ENCODE data around the gene FRRS1. TPM values are rescaled to one million over a fixed set of nuclear protein-coding genes. Genes with fewer than 3 reads are reported as not detected.

The FRRS1 gene
- polyA plus RNA-seq, 3 donors = 0.61 to 2.1 (median 2.1) TPM

GRCh38 chr1:99768524-99769245, 2.2 kb upstream of the FRRS1 start:
- no peaks in the 10 kb centered on the region for H3K79me2 ChIP-seq (ENCODE audit: insufficient read depth, low read length)
- no peak overlapping the region for H3K4me2 ChIP-seq (replicated peaks; ENCODE audit: extremely low read depth, low read length, poor library complexity, severe bottlenecking)
- no peak overlapping the region for H3K9ac ChIP-seq (ENCODE audit: insufficient read depth, low read length, poor library complexity, severe bottlenecking)
- Mint-ChIP-seq H3K9me3 (no peaks in the 10 kb centered on the region), H3K36me3 (peaks cover 0 to 2% of the 10 kb centered on the region in 2 donors), H3K4me1 (peaks cover 27% of the 10 kb centered on the region), H3K4me3 (no peak overlapping the region), H3K27ac (peak overlapping the region in 2 of 7 donors; percentile 18 to 57), H3K27me3 (ENCODE audit: low read depth in 3 of 3) (peaks cover 0 to 5% (median 0%) of the 10 kb centered on the region in 3 donors)
- no peaks in the 10 kb centered on the region for H4K20me1 ChIP-seq (ENCODE audit: insufficient read depth, low read length)
- TF ChIP-seq, protein P1, sequence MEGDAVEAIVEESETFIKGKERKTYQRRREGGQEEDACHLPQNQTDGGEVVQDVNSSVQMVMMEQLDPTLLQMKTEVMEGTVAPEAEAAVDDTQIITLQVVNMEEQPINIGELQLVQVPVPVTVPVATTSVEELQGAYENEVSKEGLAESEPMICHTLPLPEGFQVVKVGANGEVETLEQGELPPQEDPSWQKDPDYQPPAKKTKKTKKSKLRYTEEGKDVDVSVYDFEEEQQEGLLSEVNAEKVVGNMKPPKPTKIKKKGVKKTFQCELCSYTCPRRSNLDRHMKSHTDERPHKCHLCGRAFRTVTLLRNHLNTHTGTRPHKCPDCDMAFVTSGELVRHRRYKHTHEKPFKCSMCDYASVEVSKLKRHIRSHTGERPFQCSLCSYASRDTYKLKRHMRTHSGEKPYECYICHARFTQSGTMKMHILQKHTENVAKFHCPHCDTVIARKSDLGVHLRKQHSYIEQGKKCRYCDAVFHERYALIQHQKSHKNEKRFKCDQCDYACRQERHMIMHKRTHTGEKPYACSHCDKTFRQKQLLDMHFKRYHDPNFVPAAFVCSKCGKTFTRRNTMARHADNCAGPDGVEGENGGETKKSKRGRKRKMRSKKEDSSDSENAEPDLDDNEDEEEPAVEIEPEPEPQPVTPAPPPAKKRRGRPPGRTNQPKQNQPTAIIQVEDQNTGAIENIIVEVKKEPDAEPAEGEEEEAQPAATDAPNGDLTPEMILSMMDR (IDR thresholded peaks at IDR 0.05) = no peak
- no CpG with 5 or more reads among the region's 6 CpGs for WGBS (ENCODE audit: insufficient coverage)
- no peaks in the 10 kb centered on the region for H3K36me3 ChIP-seq (replicated peaks in 1 of 2; ENCODE audit: control insufficient read depth in 1 of 2, insufficient read depth in 2 of 2, low read length in 2 of 2)
- peaks cover 3 to 12% of the 10 kb centered on the region in 2 donors for H3K4me1 ChIP-seq (ENCODE audit: control insufficient read depth in 1 of 2, insufficient read depth in 2 of 2, low read length in 2 of 2)
- H3K27me3 ChIP-seq (ENCODE audit: control insufficient read depth in 2 of 2, insufficient read depth in 2 of 2, low read length in 2 of 2) = no peaks in the 10 kb centered on the region
- no peak overlapping the region for H3K27ac ChIP-seq (ENCODE audit: low read depth in 1 of 2, low read length in 2 of 2)
- no peaks in the 10 kb centered on the region for H3K9me3 ChIP-seq (replicated peaks in 1 of 2; ENCODE audit: control insufficient read depth in 1 of 2, insufficient read depth in 1 of 2, low read length in 2 of 2)
- no peak for DNase-seq
- intact Hi-C loops (cut with micrococcal nuclease) = no loop called here
- H2AFZ ChIP-seq (ENCODE audit: insufficient read depth, low read depth, low read length, poor library complexity, severe bottlenecking) = no peak overlapping the region
- H3K4me3 ChIP-seq (replicated peaks in 1 of 3; ENCODE audit: low read depth in 2 of 3, low read length in 3 of 3) = no peak overlapping the region

DNA sequence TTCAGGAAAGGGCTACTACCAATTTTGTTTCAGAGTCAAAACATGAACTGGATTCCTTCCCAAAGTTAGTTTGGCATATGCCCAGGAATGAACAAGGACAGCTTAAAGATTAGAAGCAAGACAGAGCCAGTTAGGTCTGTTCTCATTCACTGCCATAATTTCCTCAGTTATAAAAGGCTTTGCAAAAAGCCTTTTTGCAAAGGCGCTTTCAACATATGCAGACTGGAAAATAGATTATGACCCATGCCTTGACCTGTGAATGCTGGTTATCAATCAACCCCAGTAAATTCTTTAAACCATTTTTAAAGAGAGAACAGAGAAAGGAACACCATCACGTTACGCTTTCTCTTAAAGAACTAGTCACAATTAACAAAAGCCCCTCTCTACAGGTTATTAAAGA, 1.7 kb upstream of the FRRS1 start:
- Histone ChIP-seq H3K27me3 (ENCODE audit: control insufficient read depth in 2 of 2, insufficient read depth in 2 of 2, low read length in 2 of 2) (no peaks in the 10 kb centered on the region), H3K9ac (ENCODE audit: insufficient read depth, low read length, poor library complexity, severe bottlenecking) (no peak overlapping the region), H3K79me2 (ENCODE audit: insufficient read depth, low read length) (no peaks in the 10 kb centered on the region), H4K20me1 (ENCODE audit: insufficient read depth, low read length) (no peaks in the 10 kb centered on the region), H3K4me2 (replicated peaks; ENCODE audit: extremely low read depth, low read length, poor library complexity, severe bottlenecking) (no peak overlapping the region), H3K4me3 (replicated peaks in 1 of 3; ENCODE audit: low read depth in 2 of 3, low read length in 3 of 3) (no peak overlapping the region), H3K36me3 (replicated peaks in 1 of 2; ENCODE audit: control insufficient read depth in 1 of 2, insufficient read depth in 2 of 2, low read length in 2 of 2) (no peaks in the 10 kb centered on the region), H3K9me3 (replicated peaks in 1 of 2; ENCODE audit: control insufficient read depth in 1 of 2, insufficient read depth in 1 of 2, low read length in 2 of 2) (no peaks in the 10 kb centered on the region), H3K27ac (ENCODE audit: low read depth in 1 of 2, low read length in 2 of 2) (no peak overlapping the region), H3K4me1 (ENCODE audit: control insufficient read depth in 1 of 2, insufficient read depth in 2 of 2, low read length in 2 of 2) (peaks cover 3 to 12% of the 10 kb centered on the region in 2 donors), H2AFZ (ENCODE audit: insufficient read depth, low read depth, low read length, poor library complexity, severe bottlenecking) (no peak overlapping the region)
- Mint-ChIP-seq H3K27me3 (ENCODE audit: low read depth in 3 of 3) (peaks cover 0 to 5% (median 0%) of the 10 kb centered on the region in 3 donors), H3K36me3 (peaks cover 0 to 2% of the 10 kb centered on the region in 2 donors), H3K27ac (no peak overlapping the region), H3K4me1 (peaks cover 27% of the 10 kb centered on the region), H3K9me3 (no peaks in the 10 kb centered on the region), H3K4me3 (no peak overlapping the region)
- intact Hi-C loops (cut with micrococcal nuclease) = no loop called here
- 100% methylated on average over 1 of the region's 3 CpGs for WGBS (ENCODE audit: insufficient coverage)
- TF ChIP-seq, protein P1 (IDR thresholded peaks at IDR 0.05) = no peak
- no peak for DNase-seq
